Stimulated activated naive CD8-positive, alpha-beta T cell treated with anti-CD3 and anti-CD28 coated beads, Interleukin-15, amount 100 ng/mL, for 72 hours (primary cell): Measurements from ENCODE around the gene AKR7A2.
A peak's percentile ranks its signal among the peaks of the same experiment; 100 is the strongest.
"Not testable (repeated sequence)": the region's sequence is repeated elsewhere in the genome, so short reads cannot be mapped to it uniquely, and the experiment has no call there.

ENCODE experiments used
- ATAC-seq: fragments of 150-1000 bp; cut with Tn5 transposase; 2 replicates; pipeline ENCODE4 v1.10.0; 2021; ENCODE audit warnings: mild to moderate bottlenecking, moderate library complexity
- DNase-seq, 2 donors: peaks; one replicate each; pipeline ENCODE4 v3.0.0; 2021 to 2022
- H3K27ac Mint-ChIP-seq, 2 donors: one replicate each; pipeline ENCODE4 v1.8.0; 2022; ENCODE audit warnings: mild to moderate bottlenecking in 2 of 2, mixed read lengths in 2 of 2, moderate library complexity in 2 of 2
- H3K27me3 Mint-ChIP-seq: one replicate; pipeline ENCODE4 v1.8.0; 2022; ENCODE audit warnings: mixed read lengths
- H3K4me1 Mint-ChIP-seq: one replicate; pipeline ENCODE4 v1.8.0; 2022; ENCODE audit warnings: mild to moderate bottlenecking, mixed read lengths
- H3K4me3 Mint-ChIP-seq, 2 donors: one replicate each; pipeline ENCODE4 v1.8.0; 2022; ENCODE audit warnings: mild to moderate bottlenecking in 2 of 2, mixed read lengths in 2 of 2, moderate library complexity in 1 of 2
- H3K9me3 Mint-ChIP-seq, 2 donors: one replicate each; pipeline ENCODE4 v1.8.0; 2022; ENCODE audit warnings: mixed read lengths in 2 of 2

Gene AKR7A2

DNA sequence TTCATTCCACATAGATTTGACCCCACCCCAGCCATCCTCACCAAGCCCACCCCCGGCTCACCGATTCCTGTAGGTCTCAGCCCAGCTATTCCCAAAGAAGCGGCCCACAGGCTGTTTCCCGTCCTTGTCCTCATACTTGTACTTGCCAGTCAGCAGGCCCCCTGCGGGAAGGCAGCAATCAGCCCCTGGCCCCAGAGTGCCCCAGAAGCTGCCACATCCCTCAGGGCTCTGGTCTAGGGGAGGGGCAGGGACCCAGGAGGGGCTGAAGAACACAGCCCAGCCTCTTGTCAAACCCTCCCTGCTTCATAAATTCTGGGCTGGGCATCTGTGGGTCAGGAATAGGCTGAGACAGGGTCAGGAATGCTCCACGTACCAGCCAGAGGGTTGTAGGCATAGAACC, 5.0 kb downstream of the AKR7A2 start:
- H3K9me3 Mint-ChIP-seq, result no peaks in the 10 kb centered on the region
- peaks cover 13% of the 10 kb centered on the region for H3K4me1 Mint-ChIP-seq
- DNase-seq (no peak), ATAC-seq (no peak)
- no peak overlapping the region for H3K4me3 Mint-ChIP-seq
- H3K27me3 Mint-ChIP-seq, result no peaks in the 10 kb centered on the region
- H3K27ac Mint-ChIP-seq, result no peak overlapping the region

DNA sequence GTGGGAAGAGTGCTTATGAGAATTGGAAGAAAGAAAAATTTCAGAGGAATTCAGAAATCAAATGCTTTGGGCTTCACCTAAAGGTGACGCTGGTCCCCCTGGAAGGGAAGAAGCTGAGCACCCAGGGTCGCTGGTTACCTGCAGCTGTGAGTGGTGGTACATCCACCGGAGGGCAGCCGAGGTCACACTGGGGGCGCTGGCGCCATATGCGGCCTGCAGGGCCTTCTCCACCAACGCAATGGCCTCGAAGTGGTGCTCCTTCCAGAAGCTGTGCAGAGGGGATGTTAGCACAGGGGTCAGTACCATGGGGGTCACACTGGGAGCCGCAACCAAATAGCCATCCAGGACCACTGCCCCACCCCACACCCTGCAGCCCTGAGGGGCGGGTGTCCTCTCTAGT, 6.1 kb downstream of the AKR7A2 start:
- Mint-ChIP-seq H3K4me1 (peaks cover 6% of the 10 kb centered on the region), H3K27me3 (no peaks in the 10 kb centered on the region), H3K27ac (no peak overlapping the region), H3K4me3 (no peak overlapping the region), H3K9me3 (no peaks in the 10 kb centered on the region)
- ATAC-seq (no peak), DNase-seq (no peak)

DNA sequence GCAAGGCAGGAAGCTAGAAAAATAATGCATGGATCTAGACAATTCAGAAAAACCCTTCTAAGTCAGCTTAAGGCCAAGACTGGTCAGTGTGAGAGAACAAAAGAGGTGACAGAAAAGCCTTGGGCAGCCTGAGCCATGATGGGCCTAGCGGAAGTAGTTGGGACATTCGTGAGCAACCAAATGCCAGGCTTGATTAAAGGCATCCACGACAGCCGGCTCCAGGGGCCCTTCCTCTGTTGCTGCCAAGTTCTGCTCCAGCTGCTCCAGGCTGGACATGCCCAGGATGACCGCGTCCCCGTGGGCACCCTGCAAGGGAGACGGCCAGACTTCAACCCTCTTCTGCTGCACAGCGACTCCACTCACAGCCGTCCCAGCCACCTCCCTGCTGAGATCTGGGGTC, 7.9 kb downstream of the AKR7A2 start:
- H3K4me1 Mint-ChIP-seq, H3K9me3 Mint-ChIP-seq, ATAC-seq, DNase-seq, H3K4me3 Mint-ChIP-seq, H3K27me3 Mint-ChIP-seq: not testable (repeated sequence)
- peak overlapping the region in 1 of 2 donors; percentile 24 for H3K27ac Mint-ChIP-seq

DNA sequence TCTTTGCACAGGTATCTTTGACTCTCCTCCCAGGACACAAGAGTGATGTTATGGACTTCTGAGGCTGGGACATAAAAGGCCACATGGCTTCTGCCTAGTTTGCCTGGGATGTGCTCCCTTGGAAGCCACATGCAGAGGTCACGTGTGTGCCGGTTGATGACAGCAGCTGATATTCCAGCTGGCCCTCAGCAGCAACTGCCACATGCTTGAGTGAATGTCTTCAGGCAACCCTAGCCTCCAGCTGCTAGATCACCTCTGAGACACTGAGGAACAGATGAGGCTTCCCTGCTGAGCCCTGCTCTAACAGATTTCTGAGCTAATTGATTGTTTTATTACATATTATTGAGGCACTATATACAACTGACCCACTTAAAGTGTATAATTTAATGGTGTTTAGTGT, 11.7 kb downstream of the AKR7A2 start:
- Mint-ChIP-seq H3K4me3 (no peak overlapping the region), H3K27ac (no peak overlapping the region), H3K9me3 (peaks cover 8 to 17% of the 10 kb centered on the region in 2 donors), H3K27me3 (no peaks in the 10 kb centered on the region), H3K4me1 (no peaks in the 10 kb centered on the region)
- DNase-seq (no peak), ATAC-seq (no peak)

DNA sequence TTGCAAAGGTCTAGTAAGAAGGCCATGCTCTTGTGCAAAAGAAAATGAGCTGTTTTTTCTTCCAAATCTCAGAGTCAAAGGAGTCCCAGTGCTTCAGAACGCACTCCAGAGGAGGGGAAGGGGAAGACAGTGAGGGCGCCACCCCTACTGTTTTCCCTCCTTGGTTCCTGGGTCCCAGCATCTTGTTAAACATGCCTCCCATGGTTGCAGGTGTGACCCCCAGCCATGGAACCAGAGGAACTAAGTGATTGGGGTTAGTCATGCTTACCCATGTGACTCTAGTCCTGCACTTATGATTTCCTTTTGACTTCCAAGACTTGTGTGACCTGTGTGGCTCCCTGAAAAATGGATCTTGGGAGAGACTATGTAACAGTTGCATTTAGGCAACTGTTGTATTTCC, 17.3 kb downstream of the AKR7A2 start:
- Mint-ChIP-seq H3K4me3 (no peak overlapping the region), H3K9me3 (peaks cover 28 to 33% of the 10 kb centered on the region in 2 donors), H3K27ac (no peak overlapping the region), H3K4me1 (no peaks in the 10 kb centered on the region), H3K27me3 (peaks cover 6% of the 10 kb centered on the region)
- ATAC-seq (no peak), DNase-seq (no peak)

DNA sequence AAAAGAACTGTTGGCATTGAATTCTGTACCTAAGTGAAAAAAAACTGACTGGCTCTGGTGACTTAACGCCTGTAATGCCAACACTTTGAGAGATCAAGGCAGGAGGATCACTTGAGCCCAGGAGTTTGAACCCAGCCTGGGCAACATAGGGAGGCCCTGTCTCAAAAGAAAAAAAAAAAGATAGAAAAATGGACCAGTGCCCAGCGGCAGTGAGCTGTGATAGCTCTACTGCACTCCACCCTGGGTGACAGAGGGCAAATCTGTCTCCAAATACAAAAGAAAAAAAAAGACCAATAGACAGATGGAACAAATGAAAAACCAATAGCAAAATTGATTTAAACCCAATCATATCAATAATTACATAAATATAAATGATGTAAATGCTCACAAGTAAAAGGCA, 22.7 kb downstream of the AKR7A2 start:
- DNase-seq (no peak), ATAC-seq (no peak)
- peaks cover 26% of the 10 kb centered on the region for H3K27me3 Mint-ChIP-seq
- H3K27ac Mint-ChIP-seq, result no peak overlapping the region
- peaks cover 6 to 11% of the 10 kb centered on the region in 2 donors for H3K9me3 Mint-ChIP-seq
- peaks cover 14% of the 10 kb centered on the region for H3K4me1 Mint-ChIP-seq
- peak overlapping the region; percentile 46 to 81 for H3K4me3 Mint-ChIP-seq

DNA sequence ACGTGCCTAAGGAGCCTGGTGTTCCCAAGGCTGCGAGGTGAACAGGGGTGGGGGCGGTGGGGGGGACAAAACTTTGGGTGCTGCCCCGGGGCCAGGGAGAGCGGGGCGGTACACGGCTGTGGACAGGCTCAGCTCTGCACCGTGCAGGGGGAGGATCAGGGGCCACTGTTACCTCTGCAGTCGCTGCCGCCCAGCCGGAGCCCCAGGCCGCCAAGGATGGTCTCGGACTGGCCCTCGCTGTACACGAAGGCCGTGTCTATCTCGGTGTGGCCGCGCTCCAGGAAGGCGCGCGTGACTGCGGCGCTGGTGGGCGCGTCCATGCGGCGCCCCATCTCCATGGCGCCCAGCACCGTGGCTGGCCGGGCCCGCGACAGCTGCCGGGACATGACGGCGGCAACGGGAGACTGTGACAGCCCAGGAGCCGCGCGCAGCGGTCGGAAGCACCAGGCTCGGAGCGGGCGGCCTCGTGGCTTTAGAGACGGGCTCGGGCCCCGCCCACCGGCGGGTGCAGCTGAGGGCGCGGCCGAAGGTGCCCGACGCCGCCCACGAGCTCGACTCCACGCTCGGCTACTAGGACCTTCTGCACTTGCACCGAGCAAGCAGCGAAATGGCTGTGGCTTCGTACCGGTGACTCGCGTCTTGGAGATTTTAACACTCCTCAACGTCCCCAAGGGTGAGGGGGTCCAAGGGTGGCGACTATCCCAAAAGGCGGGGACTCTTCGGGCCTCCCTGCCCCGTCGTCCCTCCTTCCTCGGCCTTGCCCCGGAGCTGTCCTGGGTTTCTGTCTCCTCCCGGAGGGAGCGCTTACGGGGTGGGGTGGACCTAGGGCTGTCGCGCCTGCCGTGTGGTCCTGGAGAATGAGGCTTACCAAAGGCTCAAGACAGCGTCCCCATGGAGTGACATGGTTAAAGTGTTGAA, 23.4 kb downstream of the AKR7A2 start, which contains the start of gene AKR7A3:
Gene AKR7A3 (minus strand): TSS at position 447 of the 918 bp plus-strand sequence. CDS start 61 bp downstream, at position 386.
- ATAC-seq, result peak; percentile 89
- H3K27ac Mint-ChIP-seq, result peak within 1 kb of the TSS in 1 of 2 donors; percentile 79
- peak within 1 kb of the TSS; percentile 79 to 81 for H3K4me3 Mint-ChIP-seq
- H3K27me3 Mint-ChIP-seq, result peaks cover 26% of the 10 kb centered on the region
- DNase-seq, result peak; percentile 53 to 61
- H3K4me1 Mint-ChIP-seq, result peaks cover 14% of the 10 kb centered on the region
- not testable (repeated sequence) for H3K9me3 Mint-ChIP-seq

DNA sequence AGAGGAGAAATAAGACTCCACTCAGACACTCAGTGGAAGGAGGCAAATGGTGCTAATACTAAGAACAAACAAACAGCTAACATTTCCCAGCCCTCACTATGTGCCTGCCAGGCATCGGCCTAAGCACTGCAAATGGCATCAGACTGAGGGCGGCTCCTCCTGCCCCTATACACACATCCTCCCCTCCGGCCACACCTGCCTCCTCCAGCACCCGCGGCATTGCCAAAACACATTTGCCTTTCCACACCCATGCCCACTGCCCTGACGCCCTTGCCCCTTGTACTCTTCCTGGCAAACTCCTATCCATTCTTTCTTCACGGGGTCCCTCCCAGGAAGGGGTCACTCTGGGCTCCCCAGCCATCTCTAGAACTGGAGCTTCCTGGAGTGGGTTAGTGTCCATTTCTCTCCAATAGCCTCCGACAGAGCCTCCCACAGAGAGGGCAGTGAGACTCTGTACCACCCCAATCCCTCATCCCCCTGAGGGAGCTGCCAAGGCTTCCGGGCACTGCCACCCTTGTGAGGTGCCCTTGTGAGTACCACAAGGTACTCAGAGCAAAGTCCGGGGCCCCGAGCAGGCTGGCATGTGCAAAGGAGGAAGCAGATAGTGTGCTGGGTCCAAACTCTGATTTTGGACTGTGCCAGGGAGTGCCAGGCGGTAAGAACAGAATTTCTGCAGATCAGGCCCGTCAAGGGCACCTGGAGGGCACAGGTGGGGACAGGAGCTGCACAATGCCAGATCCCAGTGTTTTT, 24.3 kb downstream of the AKR7A2 start:
- no peak for DNase-seq
- peak overlapping the region in 1 of 2 donors; percentile 79 for H3K27ac Mint-ChIP-seq
- H3K9me3 Mint-ChIP-seq, result peaks cover 0 to 8% of the 10 kb centered on the region in 2 donors
- H3K4me1 Mint-ChIP-seq, result peaks cover 14% of the 10 kb centered on the region
- peaks cover 26% of the 10 kb centered on the region for H3K27me3 Mint-ChIP-seq
- no peak for ATAC-seq
- H3K4me3 Mint-ChIP-seq, result peak overlapping the region; percentile 79 to 81

DNA sequence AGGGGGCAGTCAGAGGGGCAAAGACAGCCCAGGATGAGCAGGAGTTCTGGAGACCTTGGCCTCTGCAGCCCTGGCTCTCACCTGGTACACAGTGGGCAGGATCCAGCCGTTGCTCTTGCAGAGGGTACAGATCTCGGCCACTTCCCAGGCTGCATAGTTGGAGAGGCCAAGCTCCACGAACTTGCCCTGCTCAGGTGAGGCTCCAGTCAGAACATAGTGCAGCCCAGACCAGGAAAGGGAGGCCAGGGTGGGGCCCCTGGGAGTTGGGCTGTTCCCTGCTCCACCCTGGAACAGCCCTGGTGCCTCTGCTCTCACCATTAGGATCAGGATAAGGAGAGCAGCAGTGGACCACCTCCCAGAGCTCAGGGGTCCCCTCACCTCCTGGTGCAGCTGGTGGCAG, 26.1 kb downstream of the AKR7A2 start:
- DNase-seq, H3K27ac Mint-ChIP-seq, ATAC-seq, H3K9me3 Mint-ChIP-seq, H3K4me3 Mint-ChIP-seq: not testable (repeated sequence)
- Mint-ChIP-seq H3K4me1 (peaks cover 14% of the 10 kb centered on the region), H3K27me3 (peaks cover 26% of the 10 kb centered on the region)

DNA sequence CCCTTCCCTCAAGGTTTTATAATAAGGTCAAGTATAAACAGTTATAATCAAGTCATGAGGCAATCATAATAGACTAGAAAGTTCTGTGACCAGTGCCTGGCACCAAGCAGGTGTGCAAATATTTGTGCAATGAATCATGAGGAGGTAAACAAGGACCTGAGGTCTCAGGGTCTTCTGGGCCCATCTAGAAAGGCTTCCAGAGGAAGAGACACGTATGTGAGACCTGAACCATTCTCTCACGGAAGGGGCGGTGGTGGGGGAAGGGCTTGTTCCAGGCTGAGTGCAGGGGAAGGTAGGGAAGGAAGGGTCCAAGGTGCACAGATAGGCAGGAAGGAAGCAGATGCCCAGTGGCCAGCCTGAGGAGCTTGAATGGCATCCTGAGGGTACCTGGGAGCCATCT, 26.6 kb downstream of the AKR7A2 start:
- not testable (repeated sequence) for H3K27ac Mint-ChIP-seq, ATAC-seq, H3K9me3 Mint-ChIP-seq, DNase-seq, H3K4me3 Mint-ChIP-seq
- Mint-ChIP-seq H3K27me3 (peaks cover 26% of the 10 kb centered on the region), H3K4me1 (peaks cover 14% of the 10 kb centered on the region)

DNA sequence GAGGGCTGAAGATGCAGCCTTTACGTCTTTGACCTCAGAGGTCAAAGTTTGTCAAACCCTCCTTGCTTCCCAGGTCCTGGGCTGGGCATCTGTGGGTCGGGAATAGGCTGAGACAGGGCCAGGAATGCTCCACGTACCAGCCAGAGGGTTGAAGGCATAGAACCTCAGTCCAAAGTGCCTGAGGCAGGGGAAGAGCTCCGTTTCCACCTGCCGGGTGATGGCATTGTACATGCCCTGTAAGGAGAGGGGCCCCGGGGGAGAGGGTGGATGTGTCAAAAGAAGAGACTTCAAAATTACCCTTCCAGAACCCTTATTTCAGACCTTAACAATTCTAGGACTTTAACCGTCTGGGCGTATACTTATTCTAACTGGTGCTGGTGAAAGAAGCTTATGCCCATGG, 27.1 kb downstream of the AKR7A2 start:
- peaks cover 23% of the 10 kb centered on the region for H3K27me3 Mint-ChIP-seq
- no peak overlapping the region for H3K27ac Mint-ChIP-seq
- no peaks in the 10 kb centered on the region for H3K9me3 Mint-ChIP-seq
- peaks cover 14% of the 10 kb centered on the region for H3K4me1 Mint-ChIP-seq
- H3K4me3 Mint-ChIP-seq, result no peak overlapping the region
- ATAC-seq, result no peak
- no peak for DNase-seq

DNA sequence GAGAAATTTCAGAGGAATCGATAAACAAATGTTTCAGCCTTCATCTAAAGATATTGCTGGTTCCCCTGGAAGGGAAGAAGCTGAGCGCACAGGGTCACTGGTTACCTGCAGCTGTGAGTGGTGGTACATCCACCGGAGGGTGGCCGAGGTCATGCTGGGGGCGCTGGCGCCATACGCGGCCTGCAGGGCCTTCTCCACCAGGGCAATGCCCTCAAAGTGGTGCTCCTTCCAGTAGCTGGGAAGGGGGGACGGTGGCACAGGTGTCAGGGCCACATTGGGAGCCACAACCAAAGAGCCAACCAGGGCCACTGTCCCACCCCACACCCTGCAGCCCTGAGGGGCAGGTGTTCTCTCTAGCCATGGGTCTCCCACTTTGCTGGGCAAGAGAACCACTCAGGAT, 28.1 kb downstream of the AKR7A2 start:
- H3K4me1 Mint-ChIP-seq, result peaks cover 9% of the 10 kb centered on the region
- no peak for DNase-seq
- no peak overlapping the region for H3K4me3 Mint-ChIP-seq
- no peaks in the 10 kb centered on the region for H3K9me3 Mint-ChIP-seq
- H3K27ac Mint-ChIP-seq, result no peak overlapping the region
- H3K27me3 Mint-ChIP-seq, result peaks cover 13% of the 10 kb centered on the region
- ATAC-seq, result no peak

DNA sequence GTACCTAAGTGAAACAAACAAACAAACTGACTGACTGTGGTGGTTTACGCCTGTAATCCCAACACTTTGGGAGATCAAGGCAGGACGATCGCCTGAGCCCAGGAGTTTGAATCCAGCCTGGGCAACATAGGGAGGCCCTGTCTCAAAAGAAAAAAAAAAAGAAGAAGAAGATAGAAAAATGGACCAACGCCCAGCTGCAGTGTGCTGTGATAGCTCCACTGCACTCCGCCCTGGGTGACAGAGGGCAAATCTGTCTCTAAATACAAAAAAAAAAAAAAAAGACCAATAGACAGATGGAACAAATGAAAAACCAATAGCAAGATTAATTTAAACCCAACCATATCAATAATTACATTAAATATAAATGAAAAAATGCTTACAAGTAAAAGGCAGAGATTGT, 37.3 kb downstream of the AKR7A2 start:
- no peak for DNase-seq
- H3K4me3 Mint-ChIP-seq, result no peak overlapping the region
- no peak overlapping the region for H3K27ac Mint-ChIP-seq
- peaks cover 7% of the 10 kb centered on the region for H3K4me1 Mint-ChIP-seq
- peaks cover 10 to 13% of the 10 kb centered on the region in 2 donors for H3K9me3 Mint-ChIP-seq
- no peak for ATAC-seq
- H3K27me3 Mint-ChIP-seq, result peaks cover 38% of the 10 kb centered on the region

DNA sequence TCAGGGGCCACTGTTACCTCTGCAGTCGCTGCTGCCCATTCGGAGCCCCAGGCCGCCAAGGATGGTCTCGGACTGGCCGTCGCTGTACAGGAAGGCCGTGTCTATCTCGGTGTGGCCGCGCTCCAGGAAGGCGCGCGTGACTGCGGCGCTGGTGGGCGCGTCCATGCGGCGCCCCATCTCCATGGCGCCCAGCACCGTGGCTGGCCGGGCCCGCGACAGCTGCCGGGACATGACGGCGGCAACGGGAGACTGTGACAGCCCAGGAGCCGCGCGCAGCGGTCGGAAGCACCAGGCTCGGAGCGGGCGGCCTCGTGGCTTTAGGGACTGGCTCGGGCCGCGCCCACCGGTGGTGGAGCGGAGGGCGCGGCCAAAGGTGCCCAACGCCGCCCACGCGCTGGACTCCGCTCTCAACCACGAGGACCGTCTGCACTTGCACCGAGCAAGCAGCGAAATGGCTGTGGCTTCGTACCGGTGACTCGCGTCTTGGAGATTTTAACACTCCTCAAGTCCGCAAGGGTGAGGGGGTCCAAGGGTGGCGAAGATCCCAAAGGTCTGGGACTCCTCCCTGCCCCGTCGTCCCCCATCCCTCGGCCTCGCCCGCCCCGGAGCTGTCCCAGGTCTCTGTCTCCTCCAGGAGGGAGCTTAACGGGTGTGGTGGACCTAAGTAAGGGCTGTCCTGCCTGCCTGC, 38.0 kb downstream of the AKR7A2 start:
- H3K4me3 Mint-ChIP-seq, H3K4me1 Mint-ChIP-seq, H3K27ac Mint-ChIP-seq, DNase-seq: not testable (repeated sequence)
- ATAC-seq, result peak; percentile 62
- H3K9me3 Mint-ChIP-seq, result peaks cover 10 to 13% of the 10 kb centered on the region in 2 donors
- peaks cover 38% of the 10 kb centered on the region for H3K27me3 Mint-ChIP-seq

DNA sequence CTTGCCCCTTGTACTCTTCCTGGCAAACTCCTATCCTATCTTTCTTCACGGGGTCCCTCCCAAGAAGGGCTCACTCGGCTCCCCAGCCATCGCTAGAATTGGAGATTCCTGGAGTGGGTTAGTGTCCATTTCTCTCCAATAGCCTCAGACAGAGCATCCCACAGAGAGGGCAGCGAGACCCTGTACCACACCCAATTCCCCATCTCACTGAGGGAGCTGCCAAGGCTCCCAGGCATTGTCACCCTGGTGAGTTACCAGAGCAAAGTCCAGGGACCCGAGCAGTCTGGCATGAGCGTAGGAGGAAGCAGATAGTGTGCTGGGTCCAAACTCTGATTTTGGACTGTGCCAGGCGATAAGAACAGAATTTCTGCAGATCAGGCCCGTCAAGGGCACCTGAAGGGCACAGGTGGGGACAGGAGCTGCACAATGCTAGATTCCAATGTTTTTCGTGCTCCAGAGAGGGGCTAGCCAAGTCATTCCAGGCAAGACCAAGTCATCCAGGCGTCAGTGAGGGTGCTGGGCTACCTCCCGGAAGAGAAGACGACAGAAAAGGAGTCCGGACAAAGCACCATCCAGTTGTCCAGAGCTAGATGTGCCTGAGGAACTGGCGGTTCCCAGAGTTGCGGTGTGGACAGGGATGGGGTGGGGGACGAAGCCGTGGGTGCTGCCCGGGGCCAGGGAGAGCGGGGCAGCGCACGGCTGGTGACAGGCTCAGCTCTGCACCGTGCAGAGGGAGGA, 38.7 kb downstream of the AKR7A2 start:
- H3K4me3 Mint-ChIP-seq, result peak overlapping the region in 1 of 2 donors; percentile 59
- DNase-seq, result no peak
- H3K27ac Mint-ChIP-seq, result no peak overlapping the region
- peaks cover 38% of the 10 kb centered on the region for H3K27me3 Mint-ChIP-seq
- H3K4me1 Mint-ChIP-seq, result peaks cover 7% of the 10 kb centered on the region
- no peak for ATAC-seq
- H3K9me3 Mint-ChIP-seq, result peaks cover 10 to 13% of the 10 kb centered on the region in 2 donors
